Aorta (tissue), 5 donors: ENCODE data around the gene G3BP1. TPM values are rescaled to one million over a fixed set of nuclear protein-coding genes. Genes with fewer than 3 reads are reported as not detected.

Experiments
- ATAC-seq: fragments of 200-7000 bp; cut with Tn5 transposase; one replicate; pipeline ENCODE4 v1.9.1; 2022; ENCODE audit warnings: moderate library complexity; ENCODE audit not compliant: low FRiP score
- DNase-seq, 2 donors: peaks; one replicate each; pipeline ENCODE4 v3.0.0-alpha.2; 2020
- H3K27ac ChIP-seq, 2 donors: one replicate each; pipeline ENCODE4 v1.5.1; 2013; ENCODE audit warnings: low read length in 2 of 2, mild to moderate bottlenecking in 2 of 2, moderate library complexity in 2 of 2, control low read depth in 1 of 2, inconsistent platforms in 1 of 2, low read depth in 1 of 2
- H3K27me3 ChIP-seq, 2 donors: one replicate each; pipeline ENCODE4 v1.6.1; 2013; ENCODE audit warnings: control low read depth in 1 of 2, low read length in 1 of 2, mild to moderate bottlenecking in 1 of 2, moderate library complexity in 1 of 2; ENCODE audit not compliant: insufficient read depth in 2 of 2, control insufficient read depth in 1 of 2
- H3K36me3 ChIP-seq, 2 donors: one replicate each; pipeline ENCODE4 v1.6.1; 2013; ENCODE audit warnings: control low read depth in 1 of 2, low read length in 1 of 2, mild to moderate bottlenecking in 1 of 2; ENCODE audit not compliant: insufficient read depth in 2 of 2, control insufficient read depth in 1 of 2
- H3K4me1 ChIP-seq, 2 donors: one replicate each; pipeline ENCODE4 v1.6.1; 2013; ENCODE audit warnings: low read length in 2 of 2, control low read depth in 1 of 2, mild to moderate bottlenecking in 1 of 2, moderate library complexity in 1 of 2; ENCODE audit not compliant: insufficient read depth in 2 of 2, control insufficient read depth in 1 of 2
- H3K4me3 ChIP-seq, 2 donors: one replicate each; pipeline ENCODE4 v1.5.1; 2013; ENCODE audit warnings: low read length in 2 of 2, control low read depth in 1 of 2, mild to moderate bottlenecking in 1 of 2
- H3K9me3 ChIP-seq: one replicate; pipeline ENCODE4 v1.6.1; 2013; ENCODE audit warnings: mild to moderate bottlenecking, low read length; ENCODE audit not compliant: control insufficient read depth
- WGBS, 2 donors: extraction: QIAGEN DNeasy Blood & Tissue Kit; methylation state at CpG; one replicate each; pipeline ENCODE4 v1.1.7; 2013; 5-methylcytosine and 5-hydroxymethylcytosine counted together
- intact Hi-C, 2 donors: fragments of 100-400 bp; cut with DNase I; formaldehyde crosslinking; loops; one replicate each; pipeline versions ENCODE4 v1.14.2 to v1.15.0; 2022
- polyA plus RNA-seq, 2 donors: library from polyadenylated mRNA; stranded (reverse); fragments of 200-250 nt; gene quantifications; one replicate each; pipeline ENCODE4 v1.2.3, GENCODE V29; 2013
- total RNA-seq, 2 donors: library from RNA; stranded (reverse); fragmentation: NEBNext Ultra II Directional; extraction: Animal tissue kit (Norgen Biotek cat#: 25700); gene quantifications; one replicate each; pipeline ENCODE4 v1.2.1, GENCODE V29; 2021
- donor health status: healthy with polysubstance abuse.
- donor health status: Bipolar disorder and iron deficiency.
- donor health status: DM: no; HTN: no; CAD: no.
- donor health status: DM: no; HTN: no; CAD: no.
- donor health status: DM: yes; HTN: yes; CAD: no.

The G3BP1 gene
- total and polyA plus RNA-seq, 4 donors = 18.7 to 140 (median 69.6) TPM

DNA sequence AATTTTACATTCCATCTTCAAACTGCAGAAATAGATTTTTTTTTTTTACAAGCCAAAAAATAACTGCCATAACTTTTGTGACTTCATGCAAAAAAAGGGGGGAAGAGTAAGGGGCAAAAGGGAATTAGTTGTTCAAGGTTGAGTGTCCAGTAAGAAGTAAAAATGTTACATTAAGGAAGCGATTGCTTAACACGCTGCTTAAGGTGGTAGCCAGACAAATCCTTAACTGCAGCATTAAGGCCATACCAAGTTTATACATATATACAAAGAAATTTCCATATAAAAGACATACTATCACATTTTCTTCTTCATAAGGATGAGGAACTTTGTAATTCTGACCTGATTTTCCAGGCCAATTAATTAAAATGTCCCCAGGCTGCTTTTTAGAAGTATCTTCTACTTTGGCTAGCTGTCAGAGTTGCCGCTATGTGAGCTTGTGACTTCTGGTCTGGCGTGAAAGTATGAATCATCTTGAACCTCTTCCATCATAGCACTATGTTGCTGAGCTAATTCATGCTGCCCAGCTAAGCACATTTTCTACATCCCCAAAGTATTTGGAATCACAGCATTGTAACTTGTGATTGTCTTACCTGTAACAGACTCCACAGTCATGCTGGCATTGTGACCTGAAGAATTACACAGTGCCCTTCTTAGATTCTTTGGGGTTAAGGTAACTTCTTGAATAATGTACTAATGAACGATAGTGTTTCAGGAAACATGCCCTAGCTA, 40.0 kb downstream of the G3BP1 start:
- no peak for DNase-seq
- no peaks in the 10 kb centered on the region for H3K27me3 ChIP-seq
- no peak overlapping the region for H3K4me3 ChIP-seq
- peak; percentile 80 for ATAC-seq
- H3K4me1 ChIP-seq = peaks cover 0 to 10% of the 10 kb centered on the region in 2 donors
- H3K27ac ChIP-seq = no peak overlapping the region
- intact Hi-C loops = no loop called here
- 63 to 64% methylated on average over 5 of the region's 5 CpGs for WGBS, 2 donors
- H3K36me3 ChIP-seq = peaks cover 0 to 3% of the 10 kb centered on the region in 2 donors
- no peaks in the 10 kb centered on the region for H3K9me3 ChIP-seq

- WGBS, 2 donors = 51 to 54% methylated on average over 2 of the region's 2 CpGs
- H3K4me1 ChIP-seq = peaks cover 0 to 10% of the 10 kb centered on the region in 2 donors
- no peak overlapping the region for H3K4me3 ChIP-seq
- DNase-seq = no peak
- ATAC-seq = no peak
- H3K27ac ChIP-seq = no peak overlapping the region
- H3K27me3 ChIP-seq = no peaks in the 10 kb centered on the region
- intact Hi-C loops = no loop called here
- no peaks in the 10 kb centered on the region for H3K9me3 ChIP-seq
- H3K36me3 ChIP-seq = peaks cover 0 to 3% of the 10 kb centered on the region in 2 donors
Observed at GRCh38 chr5:151812757-151813309, 41.1 kb downstream of the G3BP1 start.

DNA sequence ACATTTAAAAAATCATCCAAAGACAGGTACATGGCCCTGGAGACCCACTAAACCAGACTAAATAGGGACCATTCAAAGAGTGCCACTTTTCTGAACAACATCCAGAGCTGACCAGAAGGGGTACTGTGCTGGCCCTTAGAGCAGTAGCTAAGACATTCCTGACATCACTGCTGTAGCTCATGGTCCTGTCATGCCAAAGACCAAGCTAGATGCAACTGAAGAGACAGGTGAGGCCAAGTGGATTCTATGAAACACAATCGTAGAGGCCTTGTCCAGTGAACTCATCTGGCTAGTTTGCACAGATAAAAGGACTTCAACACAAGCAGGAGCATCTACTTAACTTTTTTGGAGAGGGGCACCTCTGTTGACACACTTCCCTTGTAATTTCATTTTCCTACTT, 43.3 kb downstream of the G3BP1 start:
- DNase-seq = no peak
- Histone ChIP-seq H3K4me1 (peaks cover 0 to 7% of the 10 kb centered on the region in 2 donors), H3K36me3 (peaks cover 0 to 3% of the 10 kb centered on the region in 2 donors), H3K27me3 (no peaks in the 10 kb centered on the region), H3K9me3 (no peaks in the 10 kb centered on the region), H3K27ac (no peak overlapping the region), H3K4me3 (no peak overlapping the region)
- intact Hi-C loops = no loop called here
- 82 to 89% methylated on average over 1 of the region's 1 CpG for WGBS, 2 donors
- no peak for ATAC-seq

GRCh38 chr5:151819830-151820229, 48.1 kb downstream of the G3BP1 start:
- ATAC-seq (no peak), DNase-seq (no peak)
- H3K27ac ChIP-seq = no peak overlapping the region
- peaks cover 0 to 4% of the 10 kb centered on the region in 2 donors for H3K36me3 ChIP-seq
- no peaks in the 10 kb centered on the region for H3K4me1 ChIP-seq
- no peaks in the 10 kb centered on the region for H3K9me3 ChIP-seq
- intact Hi-C loops = loop anchor here (10.0 kb wide), 2 partner anchors 535 to 685 kb away; no protein-coding TSS in a partner anchor
- H3K4me3 ChIP-seq = no peak overlapping the region
- no peaks in the 10 kb centered on the region for H3K27me3 ChIP-seq

DNA sequence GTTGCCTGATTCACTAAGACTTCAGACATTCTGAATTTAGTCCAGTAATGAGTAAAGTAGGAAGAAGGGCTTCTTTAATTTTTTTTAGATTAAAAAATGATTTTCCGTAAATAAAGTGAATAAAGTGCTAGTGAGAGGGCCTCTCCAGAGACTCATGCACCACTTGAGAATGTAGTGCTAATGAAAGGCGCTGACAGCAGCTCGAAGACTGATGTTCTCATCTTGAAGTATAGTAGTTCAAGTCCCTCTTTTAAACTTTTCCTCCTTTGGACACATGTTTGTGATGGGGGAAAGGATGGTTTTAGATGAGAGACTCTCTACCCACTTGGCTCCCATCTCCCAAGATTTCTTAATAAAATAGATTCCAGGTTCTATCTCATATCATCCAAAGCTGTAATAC, 48.5 kb downstream of the G3BP1 start:
- intact Hi-C loops = loop anchor here (10.0 kb wide), 2 partner anchors 535 to 685 kb away; no protein-coding TSS in a partner anchor

DNA sequence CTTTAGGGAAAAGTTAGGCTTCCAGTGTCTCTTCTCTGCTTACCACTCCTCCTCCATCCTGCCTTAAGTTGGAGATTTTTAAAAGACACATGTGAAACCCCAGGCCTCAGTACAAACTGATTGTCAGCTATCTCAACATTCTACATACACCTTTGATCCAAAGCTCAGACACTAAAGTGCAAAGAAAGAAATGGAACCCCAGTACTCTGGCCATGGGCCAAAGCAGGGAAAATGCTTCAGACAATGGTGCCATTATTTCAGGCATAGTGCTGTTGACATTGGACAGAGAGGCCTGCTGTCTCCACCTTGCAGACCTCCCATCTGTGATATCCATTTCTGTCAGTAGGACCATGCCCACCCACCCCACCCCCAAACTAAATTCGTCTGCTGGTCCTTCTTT, 49.1 kb downstream of the G3BP1 start:
- intact Hi-C loops = loop anchor here (10.0 kb wide), 2 partner anchors 534 to 684 kb away; no protein-coding TSS in a partner anchor
- Histone ChIP-seq H3K27ac (no peak overlapping the region), H3K27me3 (no peaks in the 10 kb centered on the region), H3K4me1 (no peaks in the 10 kb centered on the region), H3K9me3 (no peaks in the 10 kb centered on the region), H3K36me3 (peaks cover 0 to 2% of the 10 kb centered on the region in 2 donors), H3K4me3 (no peak overlapping the region)
- 77 to 88% methylated on average over 1 of the region's 1 CpG for WGBS, 2 donors
- no peak for DNase-seq
- no peak for ATAC-seq

More for the DNA sequence above, 48.5 kb downstream of the G3BP1 start:
- Histone ChIP-seq H3K27me3 (no peaks in the 10 kb centered on the region), H3K4me1 (no peaks in the 10 kb centered on the region), H3K27ac (no peak overlapping the region), H3K4me3 (no peak overlapping the region), H3K9me3 (no peaks in the 10 kb centered on the region), H3K36me3 (peaks cover 0 to 2% of the 10 kb centered on the region in 2 donors)
- WGBS, 2 donors = 88 to 91% methylated on average over 3 of the region's 3 CpGs
- ATAC-seq (no peak), DNase-seq (no peak)

DNA sequence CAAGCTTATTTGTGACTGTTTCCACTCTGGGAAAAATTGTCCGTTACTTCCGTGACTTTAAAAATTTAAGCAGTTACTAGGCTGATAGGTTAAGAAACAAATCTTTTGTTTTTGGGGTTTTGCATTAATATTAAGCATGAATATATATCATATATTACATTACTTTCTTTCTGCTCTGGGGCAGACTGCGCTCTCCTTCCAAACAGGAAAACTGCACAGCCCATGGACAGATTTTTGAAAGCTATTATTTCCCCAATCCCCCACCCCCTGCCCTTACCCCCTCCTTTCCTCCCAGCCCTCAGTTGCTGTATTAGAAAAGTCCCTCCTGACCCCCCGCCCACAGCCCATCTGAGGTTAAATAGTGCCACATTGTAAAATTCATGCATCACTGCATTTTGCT, 50.4 kb downstream of the G3BP1 start:
- ATAC-seq = no peak
- no peak overlapping the region for H3K27ac ChIP-seq
- H3K4me3 ChIP-seq = no peak overlapping the region
- no peaks in the 10 kb centered on the region for H3K4me1 ChIP-seq
- no peaks in the 10 kb centered on the region for H3K27me3 ChIP-seq
- intact Hi-C loops = loop anchor here (10.0 kb wide), 2 partner anchors 533 to 683 kb away; no protein-coding TSS in a partner anchor
- H3K36me3 ChIP-seq = peaks cover 0 to 2% of the 10 kb centered on the region in 2 donors
- no peak for DNase-seq
- WGBS, 2 donors = 93 to 97% methylated on average over 4 of the region's 4 CpGs
- no peaks in the 10 kb centered on the region for H3K9me3 ChIP-seq

DNA sequence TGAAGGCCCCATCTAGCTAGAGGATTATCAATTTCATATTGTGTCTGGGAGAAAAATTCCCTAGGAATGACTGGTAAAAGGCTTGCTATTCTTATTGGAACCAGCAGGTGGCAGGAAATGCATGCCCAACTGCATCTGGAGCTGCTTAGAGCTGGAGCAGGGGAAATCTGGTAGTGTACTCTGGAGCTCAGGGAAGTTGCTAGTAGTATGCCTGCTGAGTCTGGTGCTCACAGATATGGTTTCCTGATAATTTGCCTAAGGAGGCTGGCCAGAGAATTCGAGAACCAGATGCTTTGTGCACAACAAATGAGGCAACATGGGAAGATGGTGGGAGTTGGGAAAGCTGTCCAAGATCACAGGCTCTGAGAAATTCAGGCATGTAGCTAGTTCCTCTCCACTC, 53.7 kb downstream of the G3BP1 start:
- intact Hi-C loops = loop anchor here (1.0 to 10.0 kb wide), 6 partner anchors 317 to 679 kb away; no protein-coding TSS in a partner anchor
- no peaks in the 10 kb centered on the region for H3K9me3 ChIP-seq
- no peaks in the 10 kb centered on the region for H3K4me1 ChIP-seq
- 5 to 9% methylated on average over 1 of the region's 1 CpG for WGBS, 2 donors
- H3K36me3 ChIP-seq = peaks cover 0 to 2% of the 10 kb centered on the region in 2 donors
- ATAC-seq (peak; percentile 76), DNase-seq (no peak)
- no peak overlapping the region for H3K4me3 ChIP-seq
- no peak overlapping the region for H3K27ac ChIP-seq
- H3K27me3 ChIP-seq = no peaks in the 10 kb centered on the region

DNA sequence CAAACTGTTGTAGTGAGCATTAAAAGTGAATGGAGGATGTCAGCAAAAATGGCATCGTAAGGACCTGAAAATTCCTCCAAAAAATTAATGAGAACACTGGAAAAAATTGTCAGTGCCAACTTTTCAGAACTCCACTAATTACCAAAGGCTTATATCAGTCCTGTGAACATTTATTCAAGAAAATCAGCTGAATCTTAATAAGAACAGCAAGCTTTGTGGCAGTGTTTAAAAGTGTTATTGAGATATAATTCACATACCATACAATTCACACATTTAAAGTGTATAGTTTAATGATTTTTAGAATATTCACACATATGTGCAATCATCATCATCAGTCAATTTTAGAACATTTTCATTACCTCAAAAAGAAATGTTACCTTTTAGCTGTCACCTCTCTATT, 57.6 kb downstream of the G3BP1 start:
- H3K4me3 ChIP-seq = no peak overlapping the region
- no peaks in the 10 kb centered on the region for H3K4me1 ChIP-seq
- 97% methylated on average over 1 of the region's 1 CpG for WGBS, 2 donors
- no peak for DNase-seq
- H3K9me3 ChIP-seq = no peaks in the 10 kb centered on the region
- no peak overlapping the region for H3K27ac ChIP-seq
- no peaks in the 10 kb centered on the region for H3K27me3 ChIP-seq
- intact Hi-C loops = loop anchor here (5.0 to 10.0 kb wide), 4 partner anchors 443 to 675 kb away; no protein-coding TSS in a partner anchor
- peaks cover 0 to 2% of the 10 kb centered on the region in 2 donors for H3K36me3 ChIP-seq
- ATAC-seq = no peak
